ENCODE results near the gene STIM1. TPM values are rescaled to one million over a fixed set of nuclear protein-coding genes. Genes with fewer than 3 reads are reported as not detected.

STIM1 gene
- total RNA-seq, 1 donor, result 57.9 TPM

- DNase-seq (ENCODE audit: insufficient read length, low spot score, missing footprints), result no peak
- peaks cover 6% of the 10 kb centered on the region for H3K4me1 ChIP-seq (ENCODE audit: insufficient read depth, low read length)
- no peaks in the 10 kb centered on the region for H3K27me3 ChIP-seq (ENCODE audit: insufficient read depth, low read length)
- H3K4me3 ChIP-seq (ENCODE audit: insufficient read depth, low read length), result no peak overlapping the region
- no peak overlapping the region for H3K27ac ChIP-seq (ENCODE audit: low read depth, low read length)
- no peak overlapping the region for H2AFZ ChIP-seq (ENCODE audit: low read length)
- H3K9me3 ChIP-seq (ENCODE audit: low read depth, low read length), result no peaks in the 10 kb centered on the region
- H3K36me3 ChIP-seq (ENCODE audit: insufficient read depth, low read length), result no peaks in the 10 kb centered on the region
- H3K4me2 ChIP-seq (ENCODE audit: insufficient read depth, low read length), result no peak overlapping the region
- no peak for TF ChIP-seq CTCF (IDR thresholded peaks at IDR 0.05; ENCODE audit: extremely low read depth, low read depth, low read length)
- H3K79me2 ChIP-seq (ENCODE audit: insufficient read depth, low read length), result peaks cover 2% of the 10 kb centered on the region
- peaks cover 1% of the 10 kb centered on the region for H4K20me1 ChIP-seq (ENCODE audit: insufficient read depth, low read length)
Observed at GRCh38 chr11:4026389-4026788, 170.9 kb downstream of the STIM1 start.

- no peaks in the 10 kb centered on the region for H4K20me1 ChIP-seq (ENCODE audit: insufficient read depth, low read length)
- no peak overlapping the region for H3K4me3 ChIP-seq (ENCODE audit: insufficient read depth, low read length)
- no peaks in the 10 kb centered on the region for H3K9me3 ChIP-seq (ENCODE audit: low read depth, low read length)
- H2AFZ ChIP-seq (ENCODE audit: low read length), result no peak overlapping the region
- H3K36me3 ChIP-seq (ENCODE audit: insufficient read depth, low read length), result no peaks in the 10 kb centered on the region
- no peaks in the 10 kb centered on the region for H3K79me2 ChIP-seq (ENCODE audit: insufficient read depth, low read length)
- H3K27ac ChIP-seq (ENCODE audit: low read depth, low read length), result no peak overlapping the region
- DNase-seq (ENCODE audit: insufficient read length, low spot score, missing footprints), result no peak
- no peak for TF ChIP-seq CTCF (IDR thresholded peaks at IDR 0.05; ENCODE audit: extremely low read depth, low read depth, low read length)
- H3K4me1 ChIP-seq (ENCODE audit: insufficient read depth, low read length), result peaks cover 6% of the 10 kb centered on the region
- no peaks in the 10 kb centered on the region for H3K27me3 ChIP-seq (ENCODE audit: insufficient read depth, low read length)
- no peak overlapping the region for H3K4me2 ChIP-seq (ENCODE audit: insufficient read depth, low read length)
Observed at GRCh38 chr11:4027746-4028145, 172.3 kb downstream of the STIM1 start.

- no peak for TF ChIP-seq CTCF (IDR thresholded peaks at IDR 0.05; ENCODE audit: extremely low read depth, low read depth, low read length)
- no peaks in the 10 kb centered on the region for H3K27me3 ChIP-seq (ENCODE audit: insufficient read depth, low read length)
- DNase-seq (ENCODE audit: insufficient read length, low spot score, missing footprints), result no peak
- H2AFZ ChIP-seq (ENCODE audit: low read length), result no peak overlapping the region
- no peak overlapping the region for H3K4me2 ChIP-seq (ENCODE audit: insufficient read depth, low read length)
- H3K36me3 ChIP-seq (ENCODE audit: insufficient read depth, low read length), result no peaks in the 10 kb centered on the region
- no peaks in the 10 kb centered on the region for H3K9me3 ChIP-seq (ENCODE audit: low read depth, low read length)
- no peaks in the 10 kb centered on the region for H3K79me2 ChIP-seq (ENCODE audit: insufficient read depth, low read length)
- no peak overlapping the region for H3K27ac ChIP-seq (ENCODE audit: low read depth, low read length)
- no peak overlapping the region for H3K4me3 ChIP-seq (ENCODE audit: insufficient read depth, low read length)
- H4K20me1 ChIP-seq (ENCODE audit: insufficient read depth, low read length), result no peaks in the 10 kb centered on the region
- H3K4me1 ChIP-seq (ENCODE audit: insufficient read depth, low read length), result peaks cover 6% of the 10 kb centered on the region
Observed at GRCh38 chr11:4030197-4030596, 174.7 kb downstream of the STIM1 start.

GRCh38 chr11:4032097-4032496 lies 176.6 kb downstream of the STIM1 start:
- no peaks in the 10 kb centered on the region for H3K36me3 ChIP-seq (ENCODE audit: insufficient read depth, low read length)
- no peaks in the 10 kb centered on the region for H3K4me1 ChIP-seq (ENCODE audit: insufficient read depth, low read length)
- H3K27me3 ChIP-seq (ENCODE audit: insufficient read depth, low read length), result no peaks in the 10 kb centered on the region
- no peak for TF ChIP-seq CTCF (IDR thresholded peaks at IDR 0.05; ENCODE audit: extremely low read depth, low read depth, low read length)
- H3K4me3 ChIP-seq (ENCODE audit: insufficient read depth, low read length), result no peak overlapping the region
- no peak overlapping the region for H3K27ac ChIP-seq (ENCODE audit: low read depth, low read length)
- H3K79me2 ChIP-seq (ENCODE audit: insufficient read depth, low read length), result no peaks in the 10 kb centered on the region
- DNase-seq (ENCODE audit: insufficient read length, low spot score, missing footprints), result no peak
- no peak overlapping the region for H3K4me2 ChIP-seq (ENCODE audit: insufficient read depth, low read length)
- H2AFZ ChIP-seq (ENCODE audit: low read length), result no peak overlapping the region
- H3K9me3 ChIP-seq (ENCODE audit: low read depth, low read length), result no peaks in the 10 kb centered on the region
- H4K20me1 ChIP-seq (ENCODE audit: insufficient read depth, low read length), result peaks cover 3% of the 10 kb centered on the region

Data from osteoblast (primary cell).